Kidney epithelial cell (primary cell): Measurements from ENCODE around the gene FHDC1. TPM values are rescaled to one million over a fixed set of nuclear protein-coding genes. Genes with fewer than 3 reads are reported as not detected.

Experiments used
- DNase-seq: peaks from one replicate; pipeline ENCODE4 v3.0.0-alpha.2; 2010; ENCODE audit warnings: low read depth
- H3K27me3 ChIP-seq: 2 replicates; pipeline ENCODE4 v1.6.0; 2011; ENCODE audit warnings: low read length; ENCODE audit not compliant: control insufficient read depth, insufficient read depth
- H3K36me3 ChIP-seq: 2 replicates; pipeline ENCODE4 v1.5.1; 2011; ENCODE audit warnings: low read length; ENCODE audit not compliant: control insufficient read depth, insufficient read depth
- H3K4me3 ChIP-seq: 2 replicates; pipeline ENCODE4 v1.5.1; 2011; ENCODE audit warnings: low read depth, mild to moderate bottlenecking, control low read depth, low read length
- total RNA-seq: library from RNA; depleted of rRNA; stranded (reverse); fragments of >200 nt; gene quantifications from 2 replicates; pipeline ENCODE4 v1.2.3, GENCODE V29; 2015
- TF ChIP-seq, protein P1 (sequence below): IDR thresholded peaks from 2 replicates; pipeline ENCODE4 v1.5.1; 2011; ENCODE audit warnings: mild to moderate bottlenecking, moderate library complexity, low read length, control low read depth, inconsistent platforms; ENCODE audit not compliant: insufficient read depth, poor library complexity, severe bottlenecking

Gene FHDC1
- total RNA-seq, 1 donor from 2014 or later = 3.1 TPM

DNA sequence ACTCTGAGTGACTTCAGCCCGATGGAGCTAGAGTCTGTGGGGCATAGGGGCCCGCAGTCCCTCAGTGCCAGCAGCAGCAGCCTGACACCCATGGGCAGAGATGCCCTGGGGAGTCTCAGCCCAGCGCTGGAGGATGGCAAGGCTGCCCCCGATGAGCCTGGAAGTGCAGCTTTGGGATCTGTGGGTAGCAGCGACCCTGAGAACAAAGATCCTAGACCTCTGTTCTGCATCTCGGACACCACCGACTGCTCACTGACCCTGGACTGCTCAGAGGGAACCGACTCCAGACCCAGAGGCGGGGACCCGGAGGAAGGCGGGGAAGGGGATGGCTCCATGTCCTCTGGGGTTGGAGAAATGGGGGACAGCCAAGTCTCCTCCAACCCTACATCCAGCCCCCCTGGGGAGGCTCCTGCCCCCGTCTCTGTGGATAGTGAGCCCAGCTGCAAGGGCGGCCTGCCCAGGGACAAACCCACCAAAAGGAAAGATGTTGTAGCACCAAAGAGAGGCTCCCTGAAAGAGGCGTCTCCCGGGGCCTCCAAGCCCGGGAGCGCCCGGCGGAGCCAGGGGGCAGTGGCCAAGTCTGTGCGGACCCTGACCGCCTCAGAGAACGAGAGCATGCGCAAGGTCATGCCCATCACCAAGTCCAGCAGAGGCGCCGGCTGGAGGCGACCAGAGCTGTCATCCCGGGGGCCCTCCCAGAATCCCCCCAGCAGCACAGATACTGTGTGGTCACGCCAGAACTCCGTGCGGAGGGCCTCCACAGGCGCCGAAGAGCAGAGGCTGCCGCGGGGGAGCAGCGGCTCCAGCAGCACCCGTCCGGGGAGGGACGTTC is 39.5 kb downstream of the FHDC1 start:
- Histone ChIP-seq H3K4me3 (no peak overlapping the region), H3K36me3 (no peaks in the 10 kb centered on the region), H3K27me3 (no peaks in the 10 kb centered on the region)
- DNase-seq = no peak
- TF ChIP-seq, protein P1, sequence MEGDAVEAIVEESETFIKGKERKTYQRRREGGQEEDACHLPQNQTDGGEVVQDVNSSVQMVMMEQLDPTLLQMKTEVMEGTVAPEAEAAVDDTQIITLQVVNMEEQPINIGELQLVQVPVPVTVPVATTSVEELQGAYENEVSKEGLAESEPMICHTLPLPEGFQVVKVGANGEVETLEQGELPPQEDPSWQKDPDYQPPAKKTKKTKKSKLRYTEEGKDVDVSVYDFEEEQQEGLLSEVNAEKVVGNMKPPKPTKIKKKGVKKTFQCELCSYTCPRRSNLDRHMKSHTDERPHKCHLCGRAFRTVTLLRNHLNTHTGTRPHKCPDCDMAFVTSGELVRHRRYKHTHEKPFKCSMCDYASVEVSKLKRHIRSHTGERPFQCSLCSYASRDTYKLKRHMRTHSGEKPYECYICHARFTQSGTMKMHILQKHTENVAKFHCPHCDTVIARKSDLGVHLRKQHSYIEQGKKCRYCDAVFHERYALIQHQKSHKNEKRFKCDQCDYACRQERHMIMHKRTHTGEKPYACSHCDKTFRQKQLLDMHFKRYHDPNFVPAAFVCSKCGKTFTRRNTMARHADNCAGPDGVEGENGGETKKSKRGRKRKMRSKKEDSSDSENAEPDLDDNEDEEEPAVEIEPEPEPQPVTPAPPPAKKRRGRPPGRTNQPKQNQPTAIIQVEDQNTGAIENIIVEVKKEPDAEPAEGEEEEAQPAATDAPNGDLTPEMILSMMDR = no peak

DNA sequence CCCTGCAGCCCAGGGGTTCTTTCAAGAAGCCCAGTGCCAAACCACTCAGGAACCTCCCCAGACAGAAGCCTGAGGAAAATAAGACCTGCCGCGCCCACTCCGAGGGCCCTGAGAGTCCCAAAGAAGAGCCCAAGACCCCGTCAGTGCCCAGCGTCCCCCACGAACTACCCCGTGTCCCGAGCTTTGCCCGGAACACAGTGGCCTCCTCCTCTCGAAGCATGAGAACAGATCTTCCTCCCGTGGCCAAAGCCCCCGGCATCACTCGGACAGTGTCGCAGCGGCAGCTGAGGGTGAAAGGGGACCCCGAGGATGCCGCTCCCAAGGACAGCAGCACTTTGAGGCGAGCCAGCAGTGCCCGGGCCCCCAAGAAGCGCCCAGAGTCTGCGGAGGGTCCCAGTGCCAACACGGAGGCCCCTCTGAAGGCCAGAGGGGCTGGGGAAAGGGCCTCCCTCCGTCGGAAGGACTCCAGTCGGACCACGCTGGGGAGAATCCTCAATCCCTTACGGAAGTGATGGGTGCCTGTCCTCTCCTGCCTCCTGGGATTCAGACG is 40.2 kb downstream of the FHDC1 start:
- H3K27me3 ChIP-seq = no peaks in the 10 kb centered on the region
- no peaks in the 10 kb centered on the region for H3K36me3 ChIP-seq
- no peak overlapping the region for H3K4me3 ChIP-seq
- TF ChIP-seq, protein P1 = no peak
- DNase-seq = no peak

DNA sequence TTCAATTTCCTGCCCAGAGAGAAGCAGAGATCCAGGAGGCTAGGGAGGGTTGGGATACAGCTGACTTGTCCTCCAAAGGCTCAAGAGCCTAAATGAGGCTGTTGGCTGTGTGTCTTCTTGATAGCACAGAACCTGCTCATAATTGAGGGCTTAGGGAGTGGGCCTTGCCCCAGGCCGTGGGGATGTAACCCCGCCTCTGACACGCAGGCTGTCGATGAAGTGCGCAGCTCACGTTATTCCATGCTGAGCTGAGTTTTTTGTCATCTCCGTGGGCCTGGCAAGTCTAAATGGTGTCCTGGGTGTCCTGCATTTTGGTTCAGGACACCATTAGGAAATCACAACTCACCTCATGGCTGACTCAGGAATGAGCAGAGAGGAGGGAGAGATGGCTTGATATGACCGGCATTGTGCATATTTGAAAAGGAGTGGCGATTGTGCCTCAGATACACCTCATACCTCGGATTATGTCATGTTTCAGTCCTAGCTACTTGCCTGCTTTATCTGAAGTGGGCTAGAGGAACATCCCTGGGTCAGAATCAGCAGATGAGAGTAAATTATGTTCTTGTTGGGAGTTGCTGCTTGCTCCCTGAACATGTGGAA is 43.7 kb downstream of the FHDC1 start:
- no peaks in the 10 kb centered on the region for H3K36me3 ChIP-seq
- H3K27me3 ChIP-seq = no peaks in the 10 kb centered on the region
- H3K4me3 ChIP-seq = no peak overlapping the region
- TF ChIP-seq, protein P1 = no peak
- no peak for DNase-seq

DNA sequence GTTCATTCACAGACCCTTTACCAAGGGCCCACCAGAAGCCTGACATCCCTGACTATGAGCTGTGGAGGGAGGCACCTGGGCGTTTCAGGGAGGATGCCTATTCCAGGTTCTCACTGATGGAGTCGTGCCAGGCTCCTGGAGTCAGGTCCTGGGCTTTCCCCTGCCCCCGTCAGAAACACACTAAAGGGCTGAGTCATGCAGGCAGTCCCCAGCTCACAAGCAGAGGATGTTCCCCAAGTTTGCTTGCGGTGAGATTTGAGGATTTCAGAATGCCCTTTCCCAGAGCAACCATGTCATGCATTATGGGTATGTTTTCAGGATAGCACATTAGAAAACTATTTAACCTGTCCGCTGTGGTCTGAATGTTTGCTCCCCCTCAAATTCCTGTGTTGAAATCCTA is 45.2 kb downstream of the FHDC1 start:
- TF ChIP-seq, protein P1 = no peak
- DNase-seq = peak; percentile 62
- Histone ChIP-seq H3K27me3 (no peaks in the 10 kb centered on the region), H3K36me3 (no peaks in the 10 kb centered on the region), H3K4me3 (no peak overlapping the region)

DNA sequence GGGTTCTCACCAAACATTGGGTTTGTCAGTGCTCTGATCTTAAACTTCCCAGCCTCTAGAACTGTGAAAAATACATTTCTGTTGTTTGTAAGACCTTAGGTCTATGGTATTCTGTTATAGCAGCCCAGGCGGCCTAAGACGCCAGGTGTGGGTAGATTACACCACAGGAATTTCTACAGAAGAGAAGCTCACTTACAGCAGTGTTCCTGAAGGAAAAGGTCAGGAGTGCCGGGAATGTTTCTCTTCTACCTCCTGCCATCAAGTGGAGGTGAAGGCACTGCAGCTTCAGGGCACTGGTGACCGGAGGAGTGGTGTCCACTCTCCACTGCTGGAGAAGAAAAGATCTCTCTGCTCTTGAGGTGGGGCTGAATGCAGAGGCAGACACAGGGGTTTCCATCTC is 45.7 kb downstream of the FHDC1 start:
- Histone ChIP-seq H3K36me3 (no peaks in the 10 kb centered on the region), H3K27me3 (no peaks in the 10 kb centered on the region), H3K4me3 (no peak overlapping the region)
- TF ChIP-seq, protein P1 = no peak
- no peak for DNase-seq
